Activated B cell treated with CpG ODN at 0.5 μM for 24 hours (primary cell): Measurements from ENCODE around the gene WDR5B. TPM values are rescaled to one million over a fixed set of nuclear protein-coding genes. Genes with fewer than 3 reads are reported as not detected.
A peak's percentile ranks its signal among the peaks of the same experiment; 100 is the strongest.

ENCODE experiments used
- ATAC-seq: fragments of 200-7000 bp; cut with Tn5 transposase; one replicate; pipeline ENCODE4 v1.10.0; 2021; ENCODE audit warnings: low read depth, mild to moderate bottlenecking, moderate library complexity
- CTCF ChIA-PET: fragments of 350-600 bp; sonication (Branson Sonifier 250); formaldehyde crosslinking; loops from one replicate; lab custom pipeline; 2021; ENCODE audit warnings: antibody characterized with exemption; lab: Charles Lee
- POLR2A ChIA-PET: fragments of 350-600 bp; sonication (Branson Sonifier 250); formaldehyde crosslinking; loops from one replicate; lab custom pipeline; 2021; ENCODE audit warnings: antibody characterized with exemption; lab: Charles Lee
- DNase-seq: peaks from one replicate; pipeline ENCODE4 v3.0.0; 2022
- H3K27ac Mint-ChIP-seq: one replicate; pipeline ENCODE4 v1.8.0; 2020; ENCODE audit warnings: mixed read lengths
- H3K27me3 Mint-ChIP-seq: one replicate; pipeline ENCODE4 v1.8.0; 2021; ENCODE audit warnings: mixed read lengths
- H3K36me3 Mint-ChIP-seq: one replicate; pipeline ENCODE4 v1.8.0; 2021; ENCODE audit warnings: low read depth, mixed read lengths
- H3K4me1 Mint-ChIP-seq: one replicate; pipeline ENCODE4 v1.8.0; 2021; ENCODE audit warnings: mixed read lengths
- H3K4me3 Mint-ChIP-seq: one replicate; pipeline ENCODE4 v1.8.0; 2020; ENCODE audit warnings: mild to moderate bottlenecking, mixed read lengths
- H3K9me3 Mint-ChIP-seq: one replicate; pipeline ENCODE4 v1.8.0; 2020; ENCODE audit warnings: mixed read lengths
- CTCF ChIP-seq: fragments of 200-600 bp; IDR thresholded peaks from one replicate; pipeline ENCODE4 v1.8.0; 2022; ENCODE audit warnings: antibody characterized with exemption, mild to moderate bottlenecking
- intact Hi-C: fragments of 100-400 bp; cut with micrococcal nuclease; formaldehyde crosslinking; loops from one replicate; pipeline ENCODE4 v1.15.1; 2024
- total RNA-seq: library from RNA; stranded (reverse); gene quantifications from 2 replicates; pipeline ENCODE4 v1.2.3, GENCODE V29; 2022

Gene WDR5B
- total RNA-seq, 1 donor from 2014 or later, result 8.0 TPM

GRCh38 chr3:122394173-122394572, 21.7 kb downstream of the WDR5B start:
- ChIA-PET POLR2A (no interaction called here), CTCF (interaction anchor here (0.7 to 2.0 kb wide), 6 partner anchors 10 to 633 kb away, joined by 3 to 16 read pairs (median 7); partner anchors contain the start of genes FAM162A and SEMA5B)
- intact Hi-C loops, result loop anchor here (5.0 kb wide), 2 partner anchors 168 to 863 kb away; partner anchors contain the start of genes DTX3L and PARP9
- DNase-seq (no peak), ATAC-seq (no peak)
- H3K27me3 Mint-ChIP-seq, result no peaks in the 10 kb centered on the region
- peaks cover 6% of the 10 kb centered on the region for H3K4me1 Mint-ChIP-seq
- H3K9me3 Mint-ChIP-seq, result no peaks in the 10 kb centered on the region
- H3K27ac Mint-ChIP-seq, result no peak overlapping the region
- no peak for TF ChIP-seq CTCF
- H3K4me3 Mint-ChIP-seq, result no peak overlapping the region
- H3K36me3 Mint-ChIP-seq, result peaks cover 4% of the 10 kb centered on the region

- ChIA-PET POLR2A (interaction anchor here (0.6 to 1.4 kb wide), 5 partner anchors 9 to 719 kb away, joined by 3 to 8 read pairs (median 4); partner anchors contain the start of genes FAM162A, KPNA1 and WDR5B), CTCF (interaction anchor here (0.6 to 2.2 kb wide), 27 partner anchors 9 to 1167 kb away, joined by 3 to 18 read pairs (median 4); partner anchors contain the start of genes FAM162A, POLQ, SEMA5B and WDR5B)
- peaks cover 15% of the 10 kb centered on the region for H3K4me1 Mint-ChIP-seq
- no peak overlapping the region for H3K27ac Mint-ChIP-seq
- H3K9me3 Mint-ChIP-seq, result no peaks in the 10 kb centered on the region
- no peak for DNase-seq
- peaks cover 4% of the 10 kb centered on the region for H3K36me3 Mint-ChIP-seq
- ATAC-seq, result no peak
- no peaks in the 10 kb centered on the region for H3K27me3 Mint-ChIP-seq
- peak; percentile 87 for TF ChIP-seq CTCF
- intact Hi-C loops, result loop anchor here (1.0 to 5.0 kb wide), 5 partner anchors 22 to 864 kb away; partner anchors contain the start of genes DTX3L and PARP9
- H3K4me3 Mint-ChIP-seq, result no peak overlapping the region
Observed at GRCh38 chr3:122392868-122393844, 22.7 kb downstream of the WDR5B start.

GRCh38 chr3:122391681-122392446, 24.0 kb downstream of the WDR5B start:
- intact Hi-C loops, result loop anchor here (2.0 to 5.0 kb wide), 3 partner anchors 23 to 865 kb away; partner anchors contain the start of genes DTX3L and PARP9

GRCh38 chr3:122390665-122391064, 25.2 kb downstream of the WDR5B start:
- H3K4me1 Mint-ChIP-seq, result peaks cover 16% of the 10 kb centered on the region
- peaks cover 9% of the 10 kb centered on the region for H3K36me3 Mint-ChIP-seq
- H3K27me3 Mint-ChIP-seq, result no peaks in the 10 kb centered on the region
- no peak for TF ChIP-seq CTCF
- POLR2A ChIA-PET, result interaction anchor here (0.6 kb wide), 1 partner anchor 637 kb away, joined by 5 read pairs; the partner anchor contains the start of gene SEMA5B
- intact Hi-C loops, result loop anchor here (5.0 kb wide), 2 partner anchors 172 to 867 kb away; partner anchors contain the start of genes DTX3L and PARP9
- no peak overlapping the region for H3K27ac Mint-ChIP-seq
- H3K9me3 Mint-ChIP-seq, result no peaks in the 10 kb centered on the region
- CTCF ChIA-PET, result interaction anchor here (1.3 kb wide), 1 partner anchor 14 kb away, joined by 4 read pairs; no protein-coding TSS in a partner anchor
- DNase-seq, result no peak
- ATAC-seq, result no peak
- no peak overlapping the region for H3K4me3 Mint-ChIP-seq

More at GRCh38 chr3:122391681-122392446, 24.0 kb downstream of the WDR5B start:
- peaks cover 17% of the 10 kb centered on the region for H3K4me1 Mint-ChIP-seq
- POLR2A ChIA-PET, result no interaction called here
- H3K27me3 Mint-ChIP-seq, result no peaks in the 10 kb centered on the region
- TF ChIP-seq CTCF, result no peak
- H3K9me3 Mint-ChIP-seq, result no peaks in the 10 kb centered on the region
- H3K4me3 Mint-ChIP-seq, result no peak overlapping the region
- CTCF ChIA-PET, result interaction anchor here (1.6 to 2.2 kb wide), 4 partner anchors 16 to 639 kb away, joined by 6 to 18 read pairs (median 10); partner anchors contain the start of gene WDR5B
- DNase-seq (no peak), ATAC-seq (no peak)
- peaks cover 8% of the 10 kb centered on the region for H3K36me3 Mint-ChIP-seq
- no peak overlapping the region for H3K27ac Mint-ChIP-seq
